ENCODE results near the gene COL16A1. TPM values are rescaled to one million over a fixed set of nuclear protein-coding genes. Genes with fewer than 3 reads are reported as not detected.

COL16A1 gene
- total and polyA plus RNA-seq, 7 donors, result 4.6 to 271 (median 43.1) TPM

- peaks cover 0 to 39% (median 24%) of the 10 kb centered on the region in 4 donors for H3K4me1 ChIP-seq
- intact Hi-C loops (cut with DNase I), result no loop called here
- WGBS, 2 donors, result 15 to 61% methylated on average over 8 of the region's 8 CpGs
- H3K9me3 ChIP-seq, result no peaks in the 10 kb centered on the region
- peaks cover 0 to 51% (median 23%) of the 10 kb centered on the region in 4 donors for H3K36me3 ChIP-seq
- H3K27me3 ChIP-seq, result no peaks in the 10 kb centered on the region
- DNase-seq, result no peak
- H3K4me3 ChIP-seq, result no peak overlapping the region
- TF ChIP-seq EP300 (IDR thresholded peaks at IDR 0.05), result no peak
- no peak for TF ChIP-seq CTCF (IDR thresholded peaks at IDR 0.05)
- peak in 1 of 4 donors; percentile 32 for TF ChIP-seq POLR2AphosphoS5 (IDR thresholded peaks at IDR 0.05)
- no peak for TF ChIP-seq POLR2A (IDR thresholded peaks at IDR 0.05)
- peak overlapping the region; percentile 59 to 84 (median 74) for H3K27ac ChIP-seq
Measured at GRCh38 chr1:31688233-31688918, 15.4 kb downstream of the COL16A1 start.

GRCh38 chr1:31687601-31688000 is 16.2 kb downstream of the COL16A1 start:
- Histone ChIP-seq H3K36me3 (peaks cover 0 to 58% (median 26%) of the 10 kb centered on the region in 4 donors), H3K27ac (peak overlapping the region; percentile 59 to 84 (median 74)), H3K9me3 (no peaks in the 10 kb centered on the region), H3K4me3 (no peak overlapping the region), H3K27me3 (no peaks in the 10 kb centered on the region), H3K4me1 (peaks cover 0 to 39% (median 24%) of the 10 kb centered on the region in 4 donors)
- 73 to 81% methylated on average over 8 of the region's 8 CpGs for WGBS, 2 donors
- intact Hi-C loops (cut with DNase I), result no loop called here
- TF ChIP-seq POLR2A (IDR thresholded peaks at IDR 0.05), result no peak
- TF ChIP-seq CTCF (IDR thresholded peaks at IDR 0.05), result no peak
- no peak for DNase-seq

- Histone ChIP-seq H3K9me3 (no peaks in the 10 kb centered on the region), H3K36me3 (peaks cover 0 to 53% (median 24%) of the 10 kb centered on the region in 4 donors), H3K27me3 (no peaks in the 10 kb centered on the region), H3K27ac (no peak overlapping the region), H3K4me1 (peaks cover 0 to 50% (median 31%) of the 10 kb centered on the region in 4 donors), H3K4me3 (no peak overlapping the region)
- WGBS, 2 donors, result 89 to 90% methylated on average over 8 of the region's 8 CpGs
- intact Hi-C loops (cut with DNase I), result no loop called here
- DNase-seq, result no peak
- no peak for TF ChIP-seq EP300 (IDR thresholded peaks at IDR 0.05)
- TF ChIP-seq POLR2AphosphoS5 (IDR thresholded peaks at IDR 0.05), result no peak
- no peak for TF ChIP-seq CTCF (IDR thresholded peaks at IDR 0.05)
- no peak for TF ChIP-seq POLR2A (IDR thresholded peaks at IDR 0.05)
Measured at GRCh38 chr1:31685795-31686194, 18.0 kb downstream of the COL16A1 start.

GRCh38 chr1:31683997-31684396 is 19.8 kb downstream of the COL16A1 start:
- Histone ChIP-seq H3K27ac (no peak overlapping the region), H3K4me1 (peaks cover 0 to 48% (median 29%) of the 10 kb centered on the region in 4 donors), H3K27me3 (no peaks in the 10 kb centered on the region), H3K9me3 (no peaks in the 10 kb centered on the region), H3K36me3 (peaks cover 0 to 62% (median 28%) of the 10 kb centered on the region in 4 donors), H3K4me3 (no peak overlapping the region)
- 27 to 71% methylated on average over 11 of the region's 11 CpGs for WGBS, 2 donors
- no peak for DNase-seq
- TF ChIP-seq POLR2A (IDR thresholded peaks at IDR 0.05) (no peak), POLR2AphosphoS5 (IDR thresholded peaks at IDR 0.05) (no peak), EP300 (IDR thresholded peaks at IDR 0.05) (no peak), CTCF (IDR thresholded peaks at IDR 0.05) (peak in 2 of 4 experiments; percentile 21 to 22)
- intact Hi-C loops (cut with DNase I), result no loop called here

Measured in sigmoid colon (tissue), 7 donors.